Middle frontal gyrus (tissue), 1 donor: ENCODE measurements around the gene RTF1.

Experiments
- DNase-seq: peaks from one replicate; pipeline ENCODE4 v3.0.0-alpha.2; 2015; ENCODE audit warnings: low spot score; ENCODE audit errors: extremely low spot score

The RTF1 gene

GRCh38 chr15:41487381-41487780, 70.5 kb downstream of the RTF1 start:
- DNase-seq, result no peak

- no peak for DNase-seq
These were observed 70.9 kb downstream of the RTF1 start for GRCh38 chr15:41487802-41488201.

- DNase-seq, result no peak
These were observed 72.7 kb downstream of the RTF1 start for GRCh38 chr15:41489641-41490040.

- DNase-seq, result no peak
These were observed 73.5 kb downstream of the RTF1 start for GRCh38 chr15:41490355-41490754.

GRCh38 chr15:41491889-41492288, 75.0 kb downstream of the RTF1 start:
- no peak for DNase-seq

- DNase-seq, result no peak
These were observed 75.8 kb downstream of the RTF1 start for GRCh38 chr15:41492597-41493204.

- DNase-seq, result no peak
These were observed 76.5 kb downstream of the RTF1 start, which contains the start of gene ITPKA for GRCh38 chr15:41493205-41493901. ITPKA (plus strand) TSS chr15:41493874; CDS start chr15:41493928, 54 bp downstream.

GRCh38 chr15:41493902-41494189, 77.0 kb downstream of the RTF1 start:
- no peak for DNase-seq

GRCh38 chr15:41494190-41494921, 77.5 kb downstream of the RTF1 start:
- DNase-seq, result no peak

- DNase-seq, result no peak
These were observed 78.2 kb downstream of the RTF1 start for GRCh38 chr15:41494922-41495735.

- no peak for DNase-seq
These were observed 79.1 kb downstream of the RTF1 start for GRCh38 chr15:41495736-41496599.

GRCh38 chr15:41498657-41499056, 81.8 kb downstream of the RTF1 start:
- no peak for DNase-seq

- no peak for DNase-seq
These were observed 82.4 kb downstream of the RTF1 start for GRCh38 chr15:41499109-41499851.

- DNase-seq, result no peak
These were observed 84.5 kb downstream of the RTF1 start for GRCh38 chr15:41501191-41501917.

- DNase-seq, result no peak
These were observed 85.3 kb downstream of the RTF1 start for GRCh38 chr15:41501931-41502794.

GRCh38 chr15:41502795-41503668, 86.1 kb downstream of the RTF1 start:
- DNase-seq, result no peak

GRCh38 chr15:41503669-41504010, 86.7 kb downstream of the RTF1 start:
- no peak for DNase-seq
